Tongue (tissue), 2 donors: ENCODE results near the gene CYP3A4. TPM values are rescaled to one million over a fixed set of nuclear protein-coding genes. Genes with fewer than 3 reads are reported as not detected.
"Not testable (repeated sequence)": the region's sequence is repeated elsewhere in the genome, so short reads cannot be mapped to it uniquely, and the experiment has no call there.

Experiments used
- DNase-seq: peaks from one replicate; pipeline ENCODE4 v3.0.0-alpha.2; 2015
- total RNA-seq: library from RNA; depleted of rRNA; stranded (reverse); fragments of >200 nt; gene quantifications from one replicate; pipeline ENCODE4 v1.2.3, GENCODE V29; 2014

The CYP3A4 gene
- total RNA-seq, 1 donor from 2014 or later = not detected

GRCh38 chr7:99792967-99793366 is 9.0 kb upstream of the CYP3A4 start:
- DNase-seq = no peak

GRCh38 chr7:99791667-99792369 is 7.8 kb upstream of the CYP3A4 start:
- no peak for DNase-seq

GRCh38 chr7:99791021-99791420 is 7.0 kb upstream of the CYP3A4 start:
- no peak for DNase-seq

- no peak for DNase-seq
Measured at GRCh38 chr7:99790407-99790806, 6.4 kb upstream of the CYP3A4 start.

- DNase-seq = no peak
Measured at GRCh38 chr7:99789441-99790070, 5.6 kb upstream of the CYP3A4 start.

GRCh38 chr7:99788554-99788953 is 4.6 kb upstream of the CYP3A4 start:
- DNase-seq = no peak

- peak; percentile 5 for DNase-seq
Measured at GRCh38 chr7:99786726-99787335, 2.8 kb upstream of the CYP3A4 start.

GRCh38 chr7:99785654-99786053 is 1.7 kb upstream of the CYP3A4 start:
- DNase-seq = not testable (repeated sequence)

- peak; percentile 42 for DNase-seq
Measured at GRCh38 chr7:99782012-99782953, 1.7 kb downstream of the CYP3A4 start.

GRCh38 chr7:99780588-99780987 is 3.4 kb downstream of the CYP3A4 start:
- DNase-seq = no peak

- DNase-seq = no peak
Measured at GRCh38 chr7:99779949-99780348, 4.0 kb downstream of the CYP3A4 start.

GRCh38 chr7:99778880-99779279 is 5.1 kb downstream of the CYP3A4 start:
- no peak for DNase-seq

GRCh38 chr7:99773395-99773794 is 10.6 kb downstream of the CYP3A4 start:
- not testable (repeated sequence) for DNase-seq

GRCh38 chr7:99772565-99772964 is 11.4 kb downstream of the CYP3A4 start:
- DNase-seq = no peak

GRCh38 chr7:99769494-99769893 is 14.5 kb downstream of the CYP3A4 start:
- DNase-seq = not testable (repeated sequence)

- no peak for DNase-seq
Measured at GRCh38 chr7:99768471-99768870, 15.5 kb downstream of the CYP3A4 start.

GRCh38 chr7:99767662-99768061 is 16.3 kb downstream of the CYP3A4 start:
- no peak for DNase-seq

- DNase-seq = no peak
Measured at GRCh38 chr7:99766484-99767099, 17.4 kb downstream of the CYP3A4 start.

GRCh38 chr7:99764478-99764877 is 19.5 kb downstream of the CYP3A4 start:
- DNase-seq = no peak

GRCh38 chr7:99762680-99763327 is 21.2 kb downstream of the CYP3A4 start:
- peak; percentile 41 for DNase-seq

GRCh38 chr7:99755085-99755484 is 28.9 kb downstream of the CYP3A4 start:
- DNase-seq = no peak
